GM20000 (cell line): ENCODE measurements around the gene UXS1.
A peak's percentile ranks its signal among the peaks of the same experiment; 100 is the strongest.

Experiments
- DNase-seq: peaks from one replicate; pipeline ENCODE4 v3.0.0; 2012; ENCODE audit warnings: low spot score
- TF ChIP-seq, protein P1 (sequence below): IDR thresholded peaks from 2 replicates; pipeline ENCODE4 v1.5.1; 2012; ENCODE audit warnings: mild to moderate bottlenecking, control low read depth; ENCODE audit errors: extremely low read depth, missing control alignments

The UXS1 gene

DNA sequence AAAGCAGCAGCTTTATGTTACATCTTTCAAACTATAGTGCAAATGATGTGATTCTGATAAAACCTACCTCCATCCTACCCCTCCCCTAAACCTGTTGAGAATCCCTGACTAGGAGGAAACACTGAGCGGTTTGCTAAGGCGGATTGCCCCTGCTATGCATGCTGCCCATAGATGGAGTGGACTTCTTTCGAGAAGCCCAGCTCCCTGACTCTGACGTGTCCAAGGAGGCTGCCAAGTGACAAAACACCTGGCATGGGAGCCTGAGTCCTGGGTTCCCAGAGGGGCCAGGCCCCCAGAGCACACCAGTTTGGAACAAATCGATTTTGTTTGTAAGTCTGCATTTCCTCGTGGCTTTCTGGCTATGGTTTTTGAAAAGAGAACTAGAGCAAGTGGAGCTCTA lies 1.4 kb upstream of the UXS1 start:
- TF ChIP-seq, protein P1, sequence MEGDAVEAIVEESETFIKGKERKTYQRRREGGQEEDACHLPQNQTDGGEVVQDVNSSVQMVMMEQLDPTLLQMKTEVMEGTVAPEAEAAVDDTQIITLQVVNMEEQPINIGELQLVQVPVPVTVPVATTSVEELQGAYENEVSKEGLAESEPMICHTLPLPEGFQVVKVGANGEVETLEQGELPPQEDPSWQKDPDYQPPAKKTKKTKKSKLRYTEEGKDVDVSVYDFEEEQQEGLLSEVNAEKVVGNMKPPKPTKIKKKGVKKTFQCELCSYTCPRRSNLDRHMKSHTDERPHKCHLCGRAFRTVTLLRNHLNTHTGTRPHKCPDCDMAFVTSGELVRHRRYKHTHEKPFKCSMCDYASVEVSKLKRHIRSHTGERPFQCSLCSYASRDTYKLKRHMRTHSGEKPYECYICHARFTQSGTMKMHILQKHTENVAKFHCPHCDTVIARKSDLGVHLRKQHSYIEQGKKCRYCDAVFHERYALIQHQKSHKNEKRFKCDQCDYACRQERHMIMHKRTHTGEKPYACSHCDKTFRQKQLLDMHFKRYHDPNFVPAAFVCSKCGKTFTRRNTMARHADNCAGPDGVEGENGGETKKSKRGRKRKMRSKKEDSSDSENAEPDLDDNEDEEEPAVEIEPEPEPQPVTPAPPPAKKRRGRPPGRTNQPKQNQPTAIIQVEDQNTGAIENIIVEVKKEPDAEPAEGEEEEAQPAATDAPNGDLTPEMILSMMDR = no peak
- no peak for DNase-seq

DNA sequence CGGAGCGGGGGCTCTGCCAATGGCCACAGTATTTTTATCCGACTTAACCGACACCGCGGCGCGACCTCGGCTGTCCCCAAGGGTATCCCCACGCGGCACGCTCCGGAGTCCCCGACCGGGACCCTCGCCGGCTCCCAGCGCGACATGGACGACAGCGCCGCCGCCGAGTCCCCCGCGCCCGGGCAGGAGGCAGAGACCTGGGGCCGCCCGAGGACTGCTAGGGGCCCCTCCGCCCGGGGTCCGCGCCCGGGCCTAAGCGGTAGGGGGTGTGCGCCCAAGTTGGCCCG lies 468 bp downstream of the UXS1 start:
- DNase-seq = no peak
- TF ChIP-seq, protein P1 = no peak

DNA sequence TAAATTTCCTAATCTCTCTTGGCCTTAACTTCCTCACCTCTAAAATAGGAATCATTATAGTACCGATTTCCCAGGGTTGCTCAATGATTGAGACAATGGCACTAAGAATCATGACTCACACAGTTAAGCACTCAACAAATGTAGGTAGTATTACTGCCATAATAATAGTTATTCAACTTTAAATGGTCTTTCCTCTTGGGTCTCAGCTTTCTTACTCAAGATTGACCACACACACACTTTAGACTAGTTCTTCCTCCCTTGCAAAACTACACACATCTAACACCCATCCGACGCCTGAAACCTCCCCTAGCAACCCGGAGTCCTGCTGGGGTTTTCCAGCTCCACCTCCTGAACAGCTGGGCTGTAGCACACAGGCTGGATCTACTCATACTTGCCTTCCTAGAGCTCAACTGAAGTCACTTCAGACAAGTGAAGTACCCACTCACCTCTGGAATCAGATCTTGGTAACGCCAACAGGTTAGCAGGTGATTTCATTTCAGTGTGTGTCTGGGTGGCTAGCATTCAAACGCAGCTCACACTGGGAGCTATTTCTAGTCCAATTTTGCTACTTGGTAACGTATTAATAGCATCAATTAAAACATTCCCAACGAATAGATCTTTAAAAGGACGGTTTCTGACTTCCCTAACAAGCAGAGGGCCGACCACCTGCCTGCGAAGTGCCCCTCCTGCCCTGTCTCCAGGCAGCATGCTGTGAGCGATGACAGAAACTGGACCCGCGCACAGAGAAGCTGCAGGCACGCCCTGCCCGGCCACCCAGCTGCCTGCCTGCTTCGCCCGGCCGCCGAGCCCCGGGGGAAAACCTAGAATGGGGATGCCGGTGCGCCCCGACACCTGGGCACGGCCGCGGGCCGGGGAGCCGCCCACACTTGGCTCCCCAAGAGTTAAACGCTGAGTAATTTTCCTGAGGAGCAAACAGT lies 1.1 kb downstream of the UXS1 start:
- TF ChIP-seq, protein P1 = no peak
- DNase-seq = peak; percentile 73

DNA sequence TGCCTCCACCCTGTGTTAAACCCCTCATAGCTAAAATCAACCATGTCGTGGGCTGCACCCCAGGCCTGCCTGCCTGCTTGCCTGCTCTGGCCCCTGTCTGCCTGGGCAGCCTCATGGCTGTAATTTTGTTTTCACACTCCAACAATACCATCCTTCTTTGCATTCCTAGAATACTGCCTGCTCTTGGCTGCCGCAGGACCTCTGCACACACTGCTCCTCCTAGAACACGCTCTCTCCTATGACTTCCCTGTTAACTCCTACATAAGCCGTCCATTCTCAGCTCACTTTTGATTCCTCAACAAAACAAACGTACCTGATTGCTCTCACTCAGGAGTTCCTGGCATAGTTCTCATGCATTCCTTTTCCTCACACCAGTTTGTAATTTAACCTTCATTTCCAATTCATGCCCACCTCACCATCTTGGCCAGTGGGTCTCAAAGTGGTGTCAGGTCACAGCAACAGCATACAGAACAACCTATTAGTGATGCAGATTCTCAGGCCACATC lies 2.5 kb downstream of the UXS1 start:
- TF ChIP-seq, protein P1 = no peak
- no peak for DNase-seq

DNA sequence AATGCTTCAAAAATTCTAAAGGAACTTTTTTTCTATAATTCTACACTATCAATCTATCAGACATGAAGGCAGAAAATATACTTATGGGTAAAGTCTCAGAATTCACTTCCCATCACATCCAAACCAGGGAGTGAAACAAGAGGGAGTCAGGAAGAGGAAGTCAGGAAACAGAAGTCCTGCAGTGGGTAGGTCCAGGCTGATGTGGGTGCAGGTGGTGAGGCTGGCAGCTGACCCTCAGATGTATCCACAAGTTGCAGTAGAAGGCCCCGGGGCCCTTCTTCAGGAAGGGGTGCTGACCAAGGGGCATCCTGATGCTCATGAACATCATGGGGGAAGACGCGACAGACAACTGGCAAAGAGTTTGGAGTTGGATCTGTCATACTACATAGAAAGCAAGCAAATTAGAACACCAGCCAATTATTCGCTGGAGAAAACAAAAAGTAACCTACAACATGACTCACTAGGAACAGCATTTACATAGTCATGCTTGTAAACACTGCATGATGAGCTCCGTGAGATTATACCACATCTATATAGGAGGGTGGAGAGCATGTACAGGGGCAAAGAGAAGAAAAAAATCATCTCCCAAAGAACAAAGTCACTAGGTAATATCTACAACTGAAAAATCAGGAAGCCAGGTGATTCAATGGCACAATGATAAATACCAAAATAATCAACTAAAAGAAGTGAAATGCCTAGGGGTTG lies 4.2 kb downstream of the UXS1 start:
- DNase-seq = no peak
- TF ChIP-seq, protein P1 = no peak

DNA sequence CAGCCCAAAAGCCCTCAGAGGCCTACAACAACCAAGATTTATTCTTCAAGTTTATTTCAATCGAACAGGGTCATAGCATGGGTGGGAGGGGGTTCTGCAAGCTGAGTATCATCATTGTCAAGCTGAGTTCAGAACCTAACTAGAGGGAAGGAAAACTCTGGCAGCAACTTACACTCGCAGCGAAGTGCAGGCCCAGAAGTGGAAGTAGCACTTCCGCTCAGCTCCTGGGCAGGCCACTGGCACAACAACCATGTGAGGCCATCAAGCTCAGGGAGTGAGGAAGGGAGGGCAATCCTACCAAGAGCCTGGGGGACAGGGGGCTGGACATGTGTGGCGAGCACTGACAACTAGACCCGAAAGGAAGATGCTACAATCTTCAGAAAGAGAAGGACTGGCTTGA lies 4.8 kb downstream of the UXS1 start:
- TF ChIP-seq, protein P1 = no peak
- no peak for DNase-seq

DNA sequence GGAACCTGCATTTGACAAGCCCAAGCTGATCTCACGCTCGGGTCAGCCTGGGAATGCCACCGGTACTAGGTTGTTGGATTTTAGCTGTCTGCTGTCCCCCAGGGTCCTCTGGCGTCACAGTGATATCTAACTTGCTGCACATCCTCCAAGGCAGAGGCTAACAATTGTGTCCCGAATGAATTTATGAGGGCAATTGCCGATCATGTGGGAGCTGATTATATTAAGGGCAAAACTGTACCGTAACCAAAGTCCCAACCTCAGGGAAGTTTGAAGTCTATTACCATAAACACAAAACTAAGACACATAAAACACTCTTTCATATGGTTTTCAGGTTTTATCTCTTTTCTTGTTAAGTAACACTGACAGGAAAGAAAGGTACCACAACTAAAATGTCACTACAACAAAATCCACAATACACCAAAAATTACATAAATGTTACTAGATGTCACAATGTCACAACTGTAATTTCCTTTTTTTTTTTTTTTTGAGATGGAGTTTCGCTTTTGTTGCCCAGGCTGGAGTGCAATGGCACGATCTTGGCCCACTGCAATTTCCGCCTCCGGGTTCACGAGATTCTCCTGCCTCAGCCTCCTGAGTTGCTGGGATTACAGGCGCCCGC lies 6.7 kb downstream of the UXS1 start:
- no peak for DNase-seq
- TF ChIP-seq, protein P1 = no peak
